Germinal center (tissue), 1 donor: ENCODE measurements around the gene COBL.

Experiments used
- DNase-seq: peaks from one replicate; pipeline ENCODE4 v3.0.0; 2012; ENCODE audit warnings: mixed read lengths, low spot score

The COBL gene

DNA sequence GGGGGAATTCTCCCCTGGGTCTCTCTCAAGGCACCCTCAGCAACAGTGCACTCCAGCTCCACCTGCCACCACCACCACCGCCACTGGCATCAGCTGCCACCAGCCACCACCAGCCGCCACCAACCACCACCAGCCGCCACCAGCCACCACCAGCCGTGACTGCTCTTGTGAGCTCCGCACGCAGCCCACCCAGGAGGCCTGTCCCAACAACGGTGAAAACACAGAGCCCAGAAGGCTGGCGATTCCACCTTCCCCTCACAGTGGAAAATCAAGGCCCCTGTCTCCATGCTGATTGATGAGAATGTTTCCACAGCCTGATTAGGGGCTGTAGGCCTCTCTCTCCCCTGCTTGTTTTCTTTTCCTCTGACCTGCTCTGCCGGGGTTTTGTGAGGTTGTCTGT, 41.1 kb downstream of the COBL start:
- no peak for DNase-seq

DNA sequence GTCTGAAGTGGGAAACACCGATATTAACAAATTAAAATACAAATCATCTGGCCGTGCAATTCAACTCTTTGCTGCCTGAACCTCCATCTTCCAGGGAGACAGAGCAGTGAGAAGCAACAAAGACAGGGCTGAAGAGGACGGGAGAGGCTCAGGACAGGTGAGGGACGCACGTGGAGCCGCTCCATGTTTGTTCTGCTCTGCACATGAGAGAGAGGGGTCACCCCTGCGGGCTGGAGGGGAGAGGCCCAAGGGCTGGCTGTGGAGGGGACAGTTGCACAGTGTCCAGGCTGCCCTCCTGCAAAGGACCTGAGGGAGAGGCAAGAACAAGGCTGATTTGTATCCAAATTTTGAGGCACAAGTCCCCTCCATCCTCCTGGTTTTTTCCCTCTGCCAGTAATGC, 41.7 kb downstream of the COBL start:
- DNase-seq, result no peak

DNA sequence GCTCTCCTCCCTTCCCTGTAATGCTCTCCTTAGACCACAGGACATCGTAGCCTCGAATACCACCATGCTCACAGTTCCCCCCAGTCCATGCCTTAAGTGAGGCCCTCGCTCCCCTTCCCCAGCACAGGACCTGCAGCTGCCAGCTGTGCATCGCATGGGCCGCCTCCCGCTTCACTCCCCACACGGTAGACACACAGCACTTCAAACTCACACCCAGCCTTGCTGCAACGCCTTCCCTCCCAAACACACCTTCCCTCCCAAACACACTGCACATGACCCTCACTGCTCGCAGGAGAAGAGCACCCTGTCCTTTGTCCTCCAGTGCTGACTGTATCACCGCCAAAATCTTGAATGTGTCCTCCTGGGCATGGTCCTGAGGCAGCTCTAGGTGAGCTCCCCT, 42.6 kb downstream of the COBL start:
- no peak for DNase-seq

- DNase-seq, result no peak
Measured at GRCh38 chr7:51273360-51273759, 43.2 kb downstream of the COBL start.

DNA sequence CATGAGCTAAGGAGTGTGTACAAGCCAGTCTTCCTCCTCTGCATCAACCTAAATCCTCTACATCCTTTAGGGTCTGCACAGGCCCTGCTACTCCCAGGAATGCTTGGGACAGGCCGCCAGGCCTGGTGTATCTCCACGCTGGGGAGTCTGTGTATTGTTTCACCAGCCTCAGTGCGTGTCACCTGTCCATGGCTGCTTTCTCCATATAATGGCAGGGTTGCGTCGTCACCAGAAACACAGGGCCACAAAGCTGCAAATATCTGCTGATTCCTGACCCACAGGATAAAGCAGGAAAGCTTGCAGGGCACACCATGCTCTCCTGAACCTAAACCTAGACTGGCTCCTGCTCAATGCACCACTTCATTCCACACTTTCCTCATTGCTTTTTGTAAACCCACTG, 45.6 kb downstream of the COBL start:
- no peak for DNase-seq

GRCh38 chr7:51269911-51270310, 46.7 kb downstream of the COBL start:
- DNase-seq, result no peak

DNA sequence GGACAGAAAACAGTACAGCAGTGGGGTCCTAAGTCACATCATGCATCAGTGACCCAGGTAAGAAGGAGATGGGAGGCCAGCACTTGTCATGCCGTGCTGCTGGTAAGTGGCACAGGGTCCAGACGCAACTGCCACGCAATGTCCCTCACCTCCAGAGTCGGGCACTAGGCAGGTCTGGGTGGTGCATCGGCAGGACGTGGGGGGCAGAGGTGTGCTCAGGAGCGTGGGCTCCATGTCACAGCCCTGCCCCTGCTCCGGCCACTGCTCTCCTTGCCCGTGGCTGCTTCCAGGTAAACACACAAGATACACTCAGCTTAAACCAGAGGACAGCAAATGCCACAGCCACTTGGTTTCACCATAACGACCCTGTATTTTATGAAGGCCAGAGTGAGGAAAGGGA, 47.3 kb downstream of the COBL start:
- no peak for DNase-seq

DNA sequence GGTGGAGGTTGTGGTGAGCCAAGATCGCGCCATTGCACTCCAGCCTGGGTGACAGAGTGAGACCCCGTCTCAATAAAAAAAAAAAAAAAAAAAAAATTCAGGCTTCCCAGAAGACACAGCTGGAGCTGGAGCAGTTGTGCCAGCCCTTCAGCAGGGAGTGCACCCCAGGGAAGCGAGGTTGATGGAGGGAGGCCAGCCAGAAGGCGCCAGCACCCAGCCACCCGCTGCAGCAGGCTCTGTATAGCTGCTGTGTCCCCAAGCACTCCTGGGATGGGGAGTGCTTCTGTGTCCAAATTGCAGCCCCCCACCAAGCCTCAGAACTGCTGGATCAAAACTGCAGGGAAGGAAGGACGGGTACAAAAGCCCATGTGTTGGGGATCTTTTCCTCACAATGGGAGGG, 47.8 kb downstream of the COBL start:
- DNase-seq, result no peak

- DNase-seq, result no peak
Measured at GRCh38 chr7:51267169-51267568, 49.4 kb downstream of the COBL start.

DNA sequence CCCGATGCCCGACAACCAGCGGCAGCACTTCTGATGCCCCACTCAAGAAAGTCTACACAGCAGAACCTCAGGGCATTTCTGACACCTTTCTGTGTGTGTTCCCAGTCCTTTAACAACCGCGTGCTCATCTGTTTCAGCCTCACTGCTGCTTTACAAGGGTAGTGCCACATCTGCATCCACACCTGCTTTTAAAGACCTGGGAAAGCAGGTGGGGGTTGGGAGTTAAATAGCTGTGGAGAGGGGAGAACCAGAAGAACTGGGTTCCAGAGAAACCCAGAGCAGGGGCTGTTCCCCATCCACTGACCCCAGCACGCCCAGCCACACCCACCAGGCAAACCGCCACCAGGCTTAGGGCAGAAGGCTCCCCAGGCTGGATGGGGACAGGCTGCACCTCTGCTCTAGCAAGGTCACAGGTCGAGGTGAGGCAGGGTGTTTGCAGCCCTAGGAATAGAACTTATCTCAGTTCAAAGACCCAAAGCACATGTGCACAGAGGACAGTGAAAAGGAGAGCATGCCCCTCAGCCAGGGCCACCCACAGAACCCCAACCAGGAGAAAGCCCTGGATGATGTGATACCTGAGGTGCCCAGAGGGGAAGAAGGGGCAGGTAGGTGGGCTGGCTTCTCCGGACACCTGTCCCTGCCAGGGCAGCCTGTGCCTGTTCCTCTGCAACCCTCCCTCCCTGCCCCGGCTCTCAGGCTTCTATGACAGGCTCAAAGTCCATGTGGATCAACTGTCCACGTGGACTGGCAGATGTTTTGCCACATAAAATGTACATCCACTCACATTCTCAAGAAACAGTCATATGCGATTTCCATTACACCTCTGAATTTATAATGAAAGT, 51.3 kb downstream of the COBL start:
- no peak for DNase-seq

DNA sequence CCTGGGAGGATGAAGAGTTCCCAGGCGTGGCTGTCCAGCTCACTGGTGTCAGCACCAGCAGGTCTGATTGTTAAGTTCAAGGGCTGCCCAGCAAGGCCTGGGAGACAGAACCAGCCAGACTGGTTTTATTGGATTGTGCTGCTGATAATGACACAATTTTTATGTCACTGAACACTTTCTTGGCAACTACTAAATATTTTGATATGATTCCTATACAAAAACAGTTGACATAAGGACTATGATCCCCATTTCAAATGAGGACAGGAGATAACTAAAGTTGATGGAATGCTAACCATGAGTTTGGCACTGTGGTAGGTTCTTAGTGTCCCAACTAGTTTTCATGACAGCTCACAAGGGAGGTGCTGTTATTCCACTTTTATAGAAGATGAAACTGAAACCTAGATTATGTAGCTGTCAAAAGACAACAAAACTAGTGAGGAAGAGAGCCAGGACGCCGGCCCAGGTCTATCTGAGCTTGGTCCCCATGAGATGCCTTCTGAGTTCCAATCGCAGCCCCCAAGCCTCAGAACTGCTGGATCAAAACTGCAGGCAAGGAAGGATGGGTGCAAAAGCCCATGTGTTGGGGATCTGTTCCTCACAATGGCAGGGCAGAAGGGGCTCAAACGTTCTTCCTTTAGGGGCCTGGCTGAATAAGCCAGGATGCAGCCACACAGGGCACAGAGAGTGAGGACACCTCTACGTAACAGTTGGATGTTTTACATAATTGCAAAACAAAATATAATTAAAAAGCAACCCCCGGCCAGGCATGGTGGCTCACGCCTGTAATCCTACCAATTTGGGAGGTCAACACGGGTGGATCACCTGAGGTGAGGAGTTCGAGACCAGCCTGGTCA, 52.8 kb downstream of the COBL start:
- no peak for DNase-seq

GRCh38 chr7:51262796-51263531, 53.6 kb downstream of the COBL start:
- no peak for DNase-seq

DNA sequence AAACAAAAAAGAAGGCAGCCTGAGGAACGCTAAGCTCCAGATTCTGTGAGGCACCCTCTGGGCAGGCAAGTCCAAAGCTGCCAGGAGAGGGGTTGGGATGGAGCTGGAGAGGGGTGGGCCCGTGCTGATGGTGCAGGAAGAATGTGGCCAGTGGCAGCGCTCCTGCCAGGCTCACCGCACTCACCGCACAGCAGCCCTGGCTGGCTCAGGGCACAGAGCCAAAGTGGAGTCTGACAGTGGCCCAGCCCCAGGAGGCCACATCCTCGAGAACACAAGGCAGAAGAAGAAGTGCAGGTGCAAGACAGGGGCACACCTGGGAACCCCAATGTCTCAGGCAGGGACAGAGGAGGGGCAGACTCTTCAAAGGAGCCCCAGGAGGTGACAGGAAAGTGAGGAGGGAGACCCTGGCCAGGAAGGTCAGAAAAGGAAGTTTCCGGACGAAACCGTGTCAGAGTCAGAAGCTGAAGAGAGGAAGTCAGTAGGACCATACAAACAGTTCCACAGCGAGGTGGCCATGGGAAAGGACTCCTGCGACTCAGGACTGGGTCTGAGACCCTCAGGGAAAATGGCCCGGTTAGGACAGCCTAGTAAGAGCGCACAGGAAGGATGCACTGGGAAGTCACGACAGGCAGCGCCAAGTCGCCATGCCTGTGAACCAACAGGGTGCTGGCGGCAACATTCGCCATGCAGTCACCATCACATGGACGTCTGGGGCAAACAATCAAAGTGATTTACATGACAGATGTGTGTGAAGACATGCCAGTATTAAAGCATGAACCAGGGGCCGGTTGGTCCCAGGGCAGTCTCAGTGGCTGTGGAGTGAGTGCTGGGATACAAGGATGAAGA, 54.4 kb downstream of the COBL start:
- DNase-seq, result no peak

DNA sequence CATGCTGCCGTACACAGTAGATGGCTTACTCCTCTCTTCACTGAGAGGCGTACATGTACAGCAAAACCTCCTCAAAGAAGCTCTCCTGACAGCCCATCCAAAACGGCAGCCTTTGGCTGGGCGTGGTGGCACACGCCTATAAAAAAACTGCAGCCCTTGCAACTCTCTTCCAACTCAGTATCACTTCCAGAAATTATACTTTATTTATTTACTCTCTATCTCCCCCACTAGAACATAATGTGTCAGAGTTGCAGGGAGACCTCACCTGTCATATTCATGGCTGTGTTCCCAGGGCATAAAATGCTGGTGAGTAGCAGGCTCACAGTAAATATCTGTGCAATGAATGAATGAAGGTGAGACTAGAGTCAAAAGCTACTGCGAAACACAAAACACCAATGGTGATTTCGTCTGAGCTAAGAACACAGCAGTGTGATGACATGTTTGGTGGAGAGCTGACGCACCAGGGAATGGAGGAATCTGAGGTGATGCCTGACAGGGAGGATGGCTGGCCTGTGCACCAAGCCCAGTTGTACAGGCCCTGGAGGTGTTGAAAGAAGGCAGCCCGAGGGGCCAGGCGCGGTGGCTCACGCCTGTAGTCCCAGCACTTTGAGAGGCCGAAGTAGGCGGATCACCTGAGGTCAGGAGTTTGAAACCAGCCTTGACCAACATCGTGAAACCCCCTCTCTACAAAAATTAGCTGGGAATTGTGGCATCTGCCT, 55.3 kb downstream of the COBL start:
- DNase-seq, result no peak

- DNase-seq, result no peak
Measured at GRCh38 chr7:51260516-51260915, 56.1 kb downstream of the COBL start.

GRCh38 chr7:51259766-51260165, 56.8 kb downstream of the COBL start:
- no peak for DNase-seq

DNA sequence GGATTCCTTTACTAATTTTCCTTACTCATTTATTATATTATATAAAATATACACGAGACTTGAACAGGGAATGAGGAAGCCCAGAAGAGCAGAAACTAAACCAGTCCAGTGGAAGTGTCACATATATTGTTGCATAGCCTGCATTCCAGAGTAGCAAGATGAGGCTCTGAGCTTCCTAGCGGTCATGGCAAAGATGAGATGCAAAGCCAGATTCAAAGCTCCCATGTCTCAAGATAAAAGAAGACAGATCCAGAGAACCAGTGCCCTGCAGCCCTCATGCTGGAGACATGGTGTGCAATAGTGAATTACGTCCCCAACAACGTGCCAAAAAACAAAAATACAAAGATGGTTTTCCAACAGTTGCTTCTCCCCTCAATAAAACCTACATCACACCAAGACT, 59.7 kb downstream of the COBL start:
- no peak for DNase-seq

DNA sequence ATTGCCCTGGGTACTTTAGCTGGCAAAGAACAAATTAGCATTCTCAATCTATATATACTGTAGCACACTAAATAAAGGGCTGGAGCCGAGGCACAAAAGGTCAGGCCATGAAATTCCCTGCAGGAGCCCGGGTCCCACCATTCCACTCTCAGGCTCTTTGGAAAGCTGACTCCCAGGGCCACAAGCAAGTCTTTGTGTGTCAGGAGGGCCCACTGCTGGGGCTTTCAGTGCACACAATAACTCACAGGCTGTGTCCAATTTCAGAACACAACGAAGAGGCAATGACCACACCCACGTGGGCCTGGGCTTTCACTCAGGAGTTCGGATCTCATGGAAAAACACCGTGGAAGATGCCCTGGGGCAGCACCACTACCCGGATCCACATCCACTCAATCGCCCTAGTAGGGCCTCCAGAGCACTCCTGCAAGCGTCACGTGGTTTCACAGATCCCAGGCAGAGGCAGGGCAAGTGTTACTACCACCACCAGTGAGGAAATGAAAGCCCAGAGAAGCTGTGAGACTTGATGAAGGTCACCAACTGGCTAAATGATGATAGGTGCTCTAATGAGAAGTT, 60.3 kb downstream of the COBL start:
- DNase-seq, result no peak

- DNase-seq, result no peak
Measured at GRCh38 chr7:51255536-51256208, 60.9 kb downstream of the COBL start.

DNA sequence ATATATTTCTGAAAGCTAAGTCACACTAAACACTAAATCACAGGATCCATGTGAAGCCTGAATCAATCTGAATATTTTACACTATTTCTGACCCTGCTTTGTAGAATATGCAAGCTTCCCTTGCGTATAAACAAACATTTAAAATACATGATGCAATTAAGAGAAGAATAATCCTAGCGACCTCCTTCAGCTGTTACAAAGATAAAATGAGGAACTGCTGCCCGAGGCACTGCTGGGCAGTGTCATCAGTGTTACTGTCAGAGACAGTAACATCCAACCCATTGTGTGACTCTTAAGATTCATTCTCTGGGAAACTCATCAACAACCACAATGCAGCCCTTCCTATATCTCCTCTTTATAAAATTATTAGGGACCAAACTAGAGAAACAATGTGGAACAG, 61.6 kb downstream of the COBL start:
- DNase-seq, result no peak
